Esophagus squamous epithelium (tissue), 4 donors: ENCODE results near the gene RPL35.

Experiments used
- CTCF ChIP-seq, 6 experiments: fragments of 450-650 bp in 4 of 6; fragments of 200-600 bp in 2 of 6; sonication (generic) in 2 of 6; IDR thresholded peaks; one replicate each; pipeline ENCODE4 v1.5.1; 2016 to 2019; ENCODE audit warnings: antibody characterized with exemption in 6 of 6, mild to moderate bottlenecking in 4 of 6, moderate library complexity in 4 of 6
- POLR2A ChIP-seq, 4 donors: fragments of 450-650 bp; IDR thresholded peaks; one replicate each; pipeline ENCODE4 v1.6.1; 2017; ENCODE audit warnings: antibody characterized with exemption in 4 of 4, mild to moderate bottlenecking in 4 of 4, moderate library complexity in 3 of 4

GRCh38 chr9:124894741-124895170 lies 33.0 kb upstream of the RPL35 start:
- TF ChIP-seq CTCF (IDR thresholded peaks at IDR 0.05) (peak in 5 of 6 experiments; percentile 17 to 52 (median 22)), POLR2A (IDR thresholded peaks at IDR 0.05) (no peak)
